GM23248 (cell line): Measurements from ENCODE around the gene NUDT14. TPM values are rescaled to one million over a fixed set of nuclear protein-coding genes. Genes with fewer than 3 reads are reported as not detected.

Experiments
- DNase-seq: peaks from one replicate; pipeline ENCODE4 v3.0.0-alpha.2; 2015
- H2AFZ ChIP-seq: fragments of 200-600 bp; sonication (generic); 2 replicates; pipeline ENCODE4 v1.6.1; 2016; ENCODE audit warnings: antibody characterized with exemption
- H3F3A ChIP-seq: fragments of 200-600 bp; sonication (generic); 2 replicates; pipeline ENCODE4 v1.6.1; 2016; ENCODE audit warnings: mild to moderate bottlenecking, antibody characterized with exemption, mixed run types; ENCODE audit not compliant: insufficient read depth
- H3K27ac ChIP-seq: fragments of 200-600 bp; sonication (generic); 2 replicates; pipeline ENCODE4 v1.5.1; 2016; ENCODE audit warnings: mild to moderate bottlenecking
- H3K27me3 ChIP-seq: fragments of 200-600 bp; sonication (generic); replicated peaks from 2 replicates; pipeline ENCODE4 v1.6.1; 2016; ENCODE audit warnings: mild to moderate bottlenecking; ENCODE audit not compliant: insufficient read depth
- H3K36me3 ChIP-seq: fragments of 200-600 bp; sonication (generic); 2 replicates; pipeline ENCODE4 v1.6.1; 2016; ENCODE audit warnings: low read depth, mild to moderate bottlenecking
- H3K4me1 ChIP-seq: fragments of 200-600 bp; sonication (generic); 2 replicates; pipeline ENCODE4 v1.6.1; 2016; ENCODE audit warnings: mild to moderate bottlenecking; ENCODE audit not compliant: insufficient read depth
- H3K4me2 ChIP-seq: fragments of 200-600 bp; sonication (generic); one replicate; pipeline ENCODE4 v1.6.1; 2016; ENCODE audit warnings: mild to moderate bottlenecking; ENCODE audit not compliant: unreplicated experiment
- H3K4me3 ChIP-seq: fragments of 200-600 bp; sonication (generic); 2 replicates; pipeline ENCODE4 v1.5.1; 2016; ENCODE audit warnings: mild to moderate bottlenecking
- H3K79me2 ChIP-seq: fragments of 200-600 bp; sonication (generic); 2 replicates; pipeline ENCODE4 v1.6.1; 2016; ENCODE audit warnings: mild to moderate bottlenecking; ENCODE audit not compliant: insufficient read depth
- H3K9ac ChIP-seq: fragments of 200-600 bp; sonication (generic); 2 replicates; pipeline ENCODE4 v1.6.1; 2016; ENCODE audit warnings: mild to moderate bottlenecking
- H3K9me2 ChIP-seq: fragments of 200-600 bp; sonication (generic); 2 replicates; pipeline ENCODE4 v1.6.1; 2016; ENCODE audit warnings: mixed run types, mild to moderate bottlenecking, moderate library complexity; ENCODE audit not compliant: insufficient read depth
- H3K9me3 ChIP-seq: fragments of 200-600 bp; sonication (generic); one replicate; pipeline ENCODE4 v1.6.1; 2017; ENCODE audit warnings: low read depth
- H4K20me1 ChIP-seq: fragments of 200-600 bp; sonication (generic); 2 replicates; pipeline ENCODE4 v1.6.0; 2016; ENCODE audit not compliant: insufficient read depth
- EZH2 ChIP-seq: fragments of 200-600 bp; sonication (generic); IDR thresholded peaks from 2 replicates; pipeline ENCODE4 v1.6.1; 2018; ENCODE audit warnings: antibody characterized with exemption, mild to moderate bottlenecking; ENCODE audit not compliant: insufficient read depth, poor library complexity, severe bottlenecking
- EZH2phosphoT487 ChIP-seq: fragments of 200-600 bp; sonication (generic); IDR thresholded peaks from 2 replicates; pipeline ENCODE4 v1.6.1; 2018; ENCODE audit warnings: antibody characterized with exemption, moderate library complexity, mild to moderate bottlenecking, low read depth; ENCODE audit not compliant: insufficient read depth
- WGBS, 2 experiments: methylation state at CpG; one replicate each; pipeline ENCODE4 v1.1.6; 2015 to 2017; ENCODE audit warnings: low lambda C conversion rate in 2 of 2, low coverage in 1 of 2; ENCODE audit errors: missing lambda C conversion rate in 2 of 2; 5-methylcytosine and 5-hydroxymethylcytosine counted together
- in situ Hi-C: fragments of 300-500 bp; cut with MboI; formaldehyde crosslinking; loops from 2 replicates; pipeline ENCODE4 v1.15.0; 2020
- polyA plus RNA-seq: library from polyadenylated mRNA; unstranded; fragments of >200 nt; fragmentation: Nextera tagmentation; extraction: Ambion mirVana; gene quantifications from 2 replicates; pipeline ENCODE4 v1.2.1, GENCODE V29; 2016
- total RNA-seq: library from RNA; depleted of rRNA; stranded (reverse); fragments of >200 nt; shearing (Covaris generic); gene quantifications from 2 replicates; pipeline ENCODE4 v1.2.3, GENCODE V29; 2014

The NUDT14 gene
- total and polyA plus RNA-seq, 2 experiments from 2014 or later, result 8.6 to 10.8 TPM

- in situ Hi-C loops, result no loop called here
Observed at GRCh38 chr14:105218611-105219010, 37.5 kb upstream of the NUDT14 start.

GRCh38 chr14:105217774-105218173 is 36.7 kb upstream of the NUDT14 start:
- Histone ChIP-seq H3K79me2 (no peaks in the 10 kb centered on the region), H3K4me3 (no peak overlapping the region), H2AFZ (no peak overlapping the region), H3K4me1 (no peaks in the 10 kb centered on the region), H3K27me3 (no peaks in the 10 kb centered on the region), H3K9me3 (no peaks in the 10 kb centered on the region), H3K36me3 (no peaks in the 10 kb centered on the region), H3K9me2 (no peaks in the 10 kb centered on the region), H3F3A (no peaks in the 10 kb centered on the region), H3K27ac (no peak overlapping the region), H3K4me2 (no peak overlapping the region), H3K9ac (no peak overlapping the region), H4K20me1 (no peaks in the 10 kb centered on the region)
- TF ChIP-seq EZH2phosphoT487 (no peak), EZH2 (no peak)
- no peak for DNase-seq
- in situ Hi-C loops, result no loop called here
- WGBS, 2 experiments, result 95 to 96% methylated on average over 10 to 11 of the region's 11 CpGs

More at GRCh38 chr14:105218611-105219010, 37.5 kb upstream of the NUDT14 start:
- DNase-seq, result no peak
- no peaks in the 10 kb centered on the region for H4K20me1 ChIP-seq
- H3K9me2 ChIP-seq, result no peaks in the 10 kb centered on the region
- no peak overlapping the region for H3K4me2 ChIP-seq
- no peaks in the 10 kb centered on the region for H3F3A ChIP-seq
- H3K36me3 ChIP-seq, result no peaks in the 10 kb centered on the region
- H3K9me3 ChIP-seq, result no peaks in the 10 kb centered on the region
- TF ChIP-seq EZH2 (no peak), EZH2phosphoT487 (no peak)
- no peaks in the 10 kb centered on the region for H3K79me2 ChIP-seq
- no peak overlapping the region for H3K27ac ChIP-seq
- 95 to 98% methylated on average over 18 to 19 of the region's 19 CpGs for WGBS, 2 experiments
- no peak overlapping the region for H3K4me3 ChIP-seq
- H3K4me1 ChIP-seq, result no peaks in the 10 kb centered on the region
- H3K27me3 ChIP-seq, result no peaks in the 10 kb centered on the region
- no peak overlapping the region for H2AFZ ChIP-seq
- no peak overlapping the region for H3K9ac ChIP-seq

GRCh38 chr14:105216490-105217247 is 35.6 kb upstream of the NUDT14 start:
- 92 to 94% methylated on average over 26 to 30 of the region's 30 CpGs for WGBS, 2 experiments
- no peaks in the 10 kb centered on the region for H3K36me3 ChIP-seq
- no peaks in the 10 kb centered on the region for H3K9me3 ChIP-seq
- no peak overlapping the region for H3K27ac ChIP-seq
- H3K4me3 ChIP-seq, result no peak overlapping the region
- in situ Hi-C loops, result no loop called here
- H3K79me2 ChIP-seq, result no peaks in the 10 kb centered on the region
- DNase-seq, result no peak
- no peaks in the 10 kb centered on the region for H3K27me3 ChIP-seq
- no peaks in the 10 kb centered on the region for H3K4me1 ChIP-seq
- no peaks in the 10 kb centered on the region for H4K20me1 ChIP-seq
- H3K4me2 ChIP-seq, result no peak overlapping the region
- no peaks in the 10 kb centered on the region for H3F3A ChIP-seq
- TF ChIP-seq EZH2phosphoT487, result no peak
- TF ChIP-seq EZH2, result no peak
- H3K9me2 ChIP-seq, result no peaks in the 10 kb centered on the region
- H2AFZ ChIP-seq, result no peak overlapping the region
- H3K9ac ChIP-seq, result no peak overlapping the region

DNA sequence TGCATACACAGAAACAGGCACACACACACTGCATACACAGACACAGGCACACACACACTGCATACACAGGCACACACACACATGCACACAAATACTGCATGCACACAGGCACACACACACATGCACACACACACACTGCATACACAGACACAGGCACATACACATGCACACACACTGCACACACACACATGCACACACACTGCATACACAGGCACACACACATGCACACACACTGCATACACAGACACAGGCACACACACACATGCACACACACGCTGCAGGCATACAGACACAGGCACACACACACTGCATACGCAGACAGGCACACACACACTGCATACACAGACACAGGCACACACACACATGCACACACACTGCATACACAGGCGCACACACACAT is 34.5 kb upstream of the NUDT14 start:
- Histone ChIP-seq H3K9me3 (no peaks in the 10 kb centered on the region), H3K79me2 (no peaks in the 10 kb centered on the region), H3K4me1 (no peaks in the 10 kb centered on the region), H3K4me2 (no peak overlapping the region), H3K27ac (no peak overlapping the region), H3K9ac (no peak overlapping the region), H3K36me3 (no peaks in the 10 kb centered on the region), H3K9me2 (no peaks in the 10 kb centered on the region), H3F3A (no peaks in the 10 kb centered on the region), H3K4me3 (no peak overlapping the region), H2AFZ (no peak overlapping the region), H3K27me3 (no peaks in the 10 kb centered on the region), H4K20me1 (no peaks in the 10 kb centered on the region)
- no peak for DNase-seq
- WGBS, 2 experiments, result 72 to 81% methylated on average over 3 of the region's 3 CpGs
- TF ChIP-seq EZH2 (no peak), EZH2phosphoT487 (no peak)
- in situ Hi-C loops, result no loop called here
